ENCODE data around the gene TRAF5.

The TRAF5 gene

DNA sequence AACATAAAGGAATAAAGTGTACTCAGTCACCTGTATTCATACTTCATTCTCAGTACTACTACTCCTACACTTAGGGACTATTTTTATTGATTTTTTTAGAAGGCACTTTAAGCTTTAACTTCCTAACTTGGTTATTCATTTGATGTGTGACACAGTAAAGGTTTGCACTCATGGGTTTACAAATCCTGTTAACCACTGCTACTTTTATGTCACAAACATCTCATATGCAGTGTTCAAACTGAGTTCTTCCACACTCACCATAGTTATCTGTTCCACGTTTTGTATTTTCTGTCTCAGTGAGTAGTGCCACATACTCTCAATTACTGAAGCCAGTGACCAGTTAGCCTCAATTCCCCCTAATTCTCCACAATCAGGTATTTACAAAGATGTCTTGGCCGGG is 34.2 kb upstream of the TRAF5 start:
- H3K27ac ChIP-seq, result no peak overlapping the region
- TF ChIP-seq, protein P1, sequence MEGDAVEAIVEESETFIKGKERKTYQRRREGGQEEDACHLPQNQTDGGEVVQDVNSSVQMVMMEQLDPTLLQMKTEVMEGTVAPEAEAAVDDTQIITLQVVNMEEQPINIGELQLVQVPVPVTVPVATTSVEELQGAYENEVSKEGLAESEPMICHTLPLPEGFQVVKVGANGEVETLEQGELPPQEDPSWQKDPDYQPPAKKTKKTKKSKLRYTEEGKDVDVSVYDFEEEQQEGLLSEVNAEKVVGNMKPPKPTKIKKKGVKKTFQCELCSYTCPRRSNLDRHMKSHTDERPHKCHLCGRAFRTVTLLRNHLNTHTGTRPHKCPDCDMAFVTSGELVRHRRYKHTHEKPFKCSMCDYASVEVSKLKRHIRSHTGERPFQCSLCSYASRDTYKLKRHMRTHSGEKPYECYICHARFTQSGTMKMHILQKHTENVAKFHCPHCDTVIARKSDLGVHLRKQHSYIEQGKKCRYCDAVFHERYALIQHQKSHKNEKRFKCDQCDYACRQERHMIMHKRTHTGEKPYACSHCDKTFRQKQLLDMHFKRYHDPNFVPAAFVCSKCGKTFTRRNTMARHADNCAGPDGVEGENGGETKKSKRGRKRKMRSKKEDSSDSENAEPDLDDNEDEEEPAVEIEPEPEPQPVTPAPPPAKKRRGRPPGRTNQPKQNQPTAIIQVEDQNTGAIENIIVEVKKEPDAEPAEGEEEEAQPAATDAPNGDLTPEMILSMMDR (conservative IDR thresholded peaks at IDR 0.05), result no peak

DNA sequence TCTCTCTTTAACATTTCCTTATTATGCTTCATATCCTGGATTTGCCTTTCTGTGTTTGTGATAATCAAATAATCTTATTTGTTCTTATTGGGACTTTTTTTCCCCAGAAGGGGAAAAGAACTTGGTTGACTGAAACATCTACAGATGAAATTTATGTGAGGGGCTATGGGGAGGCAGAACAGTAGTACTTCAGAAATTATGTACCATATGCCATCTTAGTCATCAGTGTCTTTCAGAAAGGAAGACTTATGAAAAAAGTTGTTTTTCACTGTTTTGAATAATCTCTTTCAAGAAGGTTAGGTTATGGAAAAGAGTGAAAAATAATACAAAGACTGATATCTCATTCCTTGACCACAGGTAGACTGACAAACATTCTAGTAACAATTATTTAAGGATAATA is 30.2 kb upstream of the TRAF5 start:
- no peak overlapping the region for H3K27ac ChIP-seq

DNA sequence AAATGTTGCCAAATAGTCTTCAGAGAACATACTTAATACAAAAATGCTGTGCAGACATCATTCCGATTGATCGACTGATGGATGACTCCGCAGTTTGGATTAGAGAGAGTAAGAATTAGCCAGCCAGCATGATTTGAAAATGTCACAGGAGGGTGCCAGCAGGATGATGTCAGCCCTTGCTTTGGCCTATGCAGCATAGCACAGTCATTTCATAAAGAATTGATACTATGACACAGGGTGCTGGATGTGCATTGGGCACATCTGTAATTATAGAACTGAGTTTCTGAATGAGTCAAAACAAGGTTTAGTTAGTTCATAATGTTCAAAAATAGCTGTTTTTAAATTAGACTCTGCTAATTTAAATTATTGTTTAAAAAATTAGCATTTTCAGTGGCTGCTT is 21.6 kb upstream of the TRAF5 start:
- no peak overlapping the region for H3K27ac ChIP-seq
- TF ChIP-seq, protein P1 (conservative IDR thresholded peaks at IDR 0.05), result no peak

More for the DNA sequence above, 30.2 kb upstream of the TRAF5 start:
- TF ChIP-seq, protein P1 (conservative IDR thresholded peaks at IDR 0.05), result no peak

DNA sequence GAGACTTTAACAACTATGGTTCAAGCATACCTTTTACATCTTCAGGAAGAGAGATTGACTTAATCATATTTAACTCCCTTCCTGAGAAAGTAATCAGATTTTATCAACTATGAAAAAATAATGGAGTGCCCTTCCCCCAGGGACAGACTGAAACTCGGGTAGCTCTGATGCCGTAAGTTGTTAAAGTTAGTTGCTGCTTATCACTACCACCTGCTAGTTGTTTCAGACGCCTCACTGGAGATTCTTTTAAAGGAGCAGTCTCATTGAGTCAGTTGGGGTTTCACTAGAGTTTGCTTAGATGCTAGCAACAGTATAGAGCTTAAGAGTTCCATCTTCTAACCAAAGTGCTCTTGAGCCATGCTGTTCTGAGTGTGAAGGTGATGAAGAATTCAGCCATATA is 17.0 kb upstream of the TRAF5 start:
- TF ChIP-seq, protein P1 (conservative IDR thresholded peaks at IDR 0.05), result no peak
- no peak overlapping the region for H3K27ac ChIP-seq

DNA sequence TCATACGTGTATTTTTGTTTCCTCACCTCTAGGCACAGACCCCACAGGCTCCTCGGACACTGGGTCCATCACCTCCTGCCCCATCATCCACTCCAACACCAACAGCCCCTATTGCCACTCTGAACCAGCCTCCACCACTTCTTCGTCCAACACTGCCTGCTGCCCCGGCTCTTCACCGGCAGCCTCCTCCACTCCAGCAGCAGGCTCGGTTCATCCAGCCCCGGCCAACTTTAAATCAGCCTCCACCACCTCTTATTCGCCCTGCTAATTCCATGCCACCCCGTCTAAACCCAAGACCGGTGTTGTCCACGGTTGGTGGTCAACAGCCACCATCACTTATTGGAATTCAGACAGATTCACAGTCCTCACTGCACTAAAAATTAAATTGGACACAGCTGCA is 13.2 kb upstream of the TRAF5 start:
- TF ChIP-seq, protein P1 (conservative IDR thresholded peaks at IDR 0.05), result no peak
- no peak overlapping the region for H3K27ac ChIP-seq

DNA sequence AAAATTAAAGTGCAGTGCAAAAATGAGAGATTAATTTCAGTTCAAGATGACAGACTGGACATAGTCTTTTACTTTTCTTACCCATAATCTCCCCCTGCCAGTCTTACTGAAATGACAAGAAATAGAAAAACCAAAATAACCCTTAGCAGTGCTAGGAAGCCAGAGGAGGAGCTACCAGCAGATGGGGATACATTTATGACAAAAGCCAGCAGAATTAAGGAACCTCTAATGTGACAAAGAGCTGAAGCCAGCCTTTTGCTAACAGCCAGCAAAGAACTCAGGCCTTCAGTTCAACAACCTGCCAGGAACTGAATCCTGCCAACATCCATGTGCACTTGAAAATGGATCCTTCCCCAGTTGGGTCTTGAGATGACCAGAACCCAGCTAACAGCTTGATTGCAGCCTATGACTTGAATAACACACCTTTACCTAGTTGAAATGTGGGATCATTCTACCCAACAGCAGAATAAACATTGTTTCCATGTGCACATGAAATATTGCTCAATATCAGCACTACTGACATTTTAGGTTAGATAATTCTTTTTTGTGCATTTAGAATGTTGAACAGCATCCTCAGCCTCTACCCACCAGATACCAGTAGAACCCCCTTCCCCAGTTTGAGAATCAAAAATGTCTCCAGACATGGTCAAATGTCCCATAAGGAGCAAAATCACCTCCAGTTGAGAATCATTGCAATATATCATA is 7.9 kb upstream of the TRAF5 start:
- TF ChIP-seq, protein P1 (conservative IDR thresholded peaks at IDR 0.05), result no peak
- no peak overlapping the region for H3K27ac ChIP-seq

DNA sequence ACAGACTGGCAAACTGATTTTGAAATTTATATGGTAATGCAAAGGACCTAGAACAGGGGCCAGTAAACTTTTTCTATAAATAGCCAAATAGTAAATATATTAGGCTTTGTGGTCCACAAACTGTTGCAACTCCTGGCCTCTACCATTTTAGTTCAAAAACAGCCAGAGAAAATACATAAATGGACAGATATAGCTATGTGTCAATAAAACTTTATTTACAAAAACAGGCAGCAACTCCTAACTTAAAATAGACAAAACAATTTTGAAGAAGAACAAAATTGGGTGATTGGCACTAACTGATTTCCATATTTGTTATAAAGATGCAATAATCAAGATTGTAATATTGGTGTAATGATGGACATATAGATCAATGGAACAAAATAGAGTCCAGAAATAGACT is 6.7 kb upstream of the TRAF5 start:
- TF ChIP-seq, protein P1 (conservative IDR thresholded peaks at IDR 0.05), result no peak
- no peak overlapping the region for H3K27ac ChIP-seq

Data from VCaP (cell line).